Gastrocnemius medialis (tissue), 4 donors: Measurements from ENCODE around the gene ABCB4.

ENCODE experiments used
- CTCF ChIP-seq, 5 experiments: fragments of 450-650 bp in 3 of 5; fragments of 200-600 bp in 2 of 5; sonication (generic) in 2 of 5; IDR thresholded peaks in 4 of 5; conservative IDR thresholded peaks in 1 of 5; 1 replicate in 4 of 5; 2 replicates in 1 of 5; pipeline ENCODE4 v1.5.1; 2016 to 2019; ENCODE audit warnings: antibody characterized with exemption in 5 of 5, mild to moderate bottlenecking in 3 of 5, moderate library complexity in 3 of 5
- POLR2A ChIP-seq, 2 donors: fragments of 450-650 bp; IDR thresholded peaks; one replicate each; pipeline ENCODE4 v1.6.1; 2017; ENCODE audit warnings: antibody characterized with exemption in 2 of 2, mild to moderate bottlenecking in 2 of 2, moderate library complexity in 2 of 2

GRCh38 chr7:87498893-87499292 lies 23.4 kb upstream of the ABCB4 start:
- no peak for TF ChIP-seq POLR2A (IDR thresholded peaks at IDR 0.05)
- TF ChIP-seq CTCF (IDR thresholded peaks at IDR 0.05 in 4 of 5, conservative IDR thresholded peaks at IDR 0.05 in 1 of 5): no peak
